Neutrophil (primary cell): Measurements from ENCODE around the gene PSMA7.

Source experiments
- H3K27ac ChIP-seq: fragments of 200-600 bp; sonication (generic); 2 replicates; pipeline ENCODE4 v1.5.1; 2016; ENCODE audit warnings: mild to moderate bottlenecking, moderate library complexity
- H3K27me3 ChIP-seq: fragments of 200-600 bp; sonication (generic); 2 replicates; pipeline ENCODE4 v1.6.0; 2016; ENCODE audit warnings: mild to moderate bottlenecking
- H3K36me3 ChIP-seq: fragments of 200-600 bp; sonication (generic); 2 replicates; pipeline ENCODE4 v1.5.1; 2017
- H3K4me1 ChIP-seq, 2 experiments: fragments of 200-600 bp in 1 of 2; sonication (generic) in 1 of 2; 1 replicate in 1 of 2; 2 replicates in 1 of 2; pipeline versions ENCODE4 v1.5.1 to v1.6.1; 2013 to 2016; ENCODE audit warnings: low read depth in 1 of 2, low read length in 1 of 2, mild to moderate bottlenecking in 1 of 2, moderate library complexity in 1 of 2; ENCODE audit not compliant: control insufficient read depth in 1 of 2, insufficient read depth in 1 of 2
- H3K4me3 ChIP-seq, 2 experiments: fragments of 200-600 bp in 1 of 2; sonication (generic) in 1 of 2; 1 replicate in 1 of 2; 2 replicates in 1 of 2; pipeline ENCODE4 v1.5.1; 2013 to 2016; ENCODE audit warnings: low read depth in 1 of 2, low read length in 1 of 2, mild to moderate bottlenecking in 1 of 2, moderate library complexity in 1 of 2
- H3K9me3 ChIP-seq: fragments of 200-600 bp; sonication (generic); 2 replicates; pipeline ENCODE4 v1.5.1; 2016
- CTCF ChIP-seq: fragments of 200-600 bp; sonication (generic); IDR thresholded peaks from 2 replicates; pipeline ENCODE4 v1.5.1; 2016; ENCODE audit warnings: antibody characterized with exemption

The PSMA7 gene

GRCh38 chr20:62163986-62164762 is 21.0 kb upstream of the PSMA7 start:
- TF ChIP-seq CTCF: no peak
- Histone ChIP-seq H3K27ac (no peak overlapping the region), H3K36me3 (peaks cover 73% of the 10 kb centered on the region), H3K4me1 (no peaks in the 10 kb centered on the region), H3K9me3 (no peaks in the 10 kb centered on the region), H3K27me3 (no peaks in the 10 kb centered on the region), H3K4me3 (no peak overlapping the region)

DNA sequence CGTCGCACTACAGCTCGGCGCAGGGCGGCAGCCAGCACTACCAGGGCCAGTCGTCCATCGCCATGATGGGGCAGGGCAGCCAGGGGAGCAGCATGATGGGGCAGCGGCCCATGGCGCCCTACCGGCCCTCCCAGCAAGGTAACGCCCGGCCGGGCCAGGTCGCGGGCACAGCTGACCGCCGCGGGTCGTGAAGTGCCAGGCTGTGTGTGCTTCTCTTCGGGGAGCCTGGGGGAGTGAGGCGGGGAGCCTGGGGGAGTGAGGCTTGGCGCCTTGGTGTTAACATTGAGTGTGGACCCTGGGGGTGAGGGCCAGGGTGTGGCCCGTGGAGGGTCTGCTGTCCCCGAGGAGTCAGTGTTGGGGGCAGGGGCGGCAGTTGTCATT is 20.3 kb upstream of the PSMA7 start:
- no peak overlapping the region for H3K27ac ChIP-seq
- H3K9me3 ChIP-seq: no peaks in the 10 kb centered on the region
- no peak overlapping the region for H3K4me3 ChIP-seq
- H3K4me1 ChIP-seq: no peaks in the 10 kb centered on the region
- H3K27me3 ChIP-seq: no peaks in the 10 kb centered on the region
- peaks cover 72% of the 10 kb centered on the region for H3K36me3 ChIP-seq
- TF ChIP-seq CTCF: no peak

DNA sequence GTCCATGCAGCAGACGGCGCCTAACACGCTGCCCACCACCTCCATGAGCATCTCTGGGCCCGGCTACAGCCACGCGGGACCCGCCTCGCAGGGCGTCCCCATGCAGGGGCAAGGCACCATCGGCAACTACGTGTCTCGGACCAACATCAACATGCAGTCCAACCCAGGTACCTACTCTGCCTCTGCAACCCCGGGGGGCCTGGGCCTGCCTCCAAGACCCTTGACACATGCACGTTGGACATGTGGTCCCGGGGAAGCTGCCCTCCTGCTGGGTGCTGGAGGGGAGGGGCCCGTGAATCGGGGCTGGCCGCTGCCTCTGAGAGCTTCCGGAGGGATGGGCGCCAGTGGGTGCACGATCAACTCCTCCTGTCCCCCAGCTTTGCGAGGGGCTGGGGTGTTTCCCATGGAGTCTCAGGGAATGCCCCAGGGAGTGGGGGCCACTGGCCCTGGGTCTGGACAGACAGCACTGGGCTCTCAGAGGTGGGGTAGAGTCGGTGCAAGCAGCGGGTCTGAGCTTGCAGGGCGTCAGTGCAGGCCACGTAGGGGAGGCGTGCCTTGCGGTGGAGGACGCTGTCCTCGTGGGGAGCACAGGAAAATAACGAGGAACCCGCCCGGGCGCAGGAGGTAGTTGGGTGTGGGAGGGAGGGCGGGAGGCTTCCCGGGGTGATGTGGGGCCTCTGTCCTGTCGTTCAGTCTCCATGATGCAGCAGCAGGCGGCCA is 19.7 kb upstream of the PSMA7 start:
- no peak for TF ChIP-seq CTCF
- no peaks in the 10 kb centered on the region for H3K27me3 ChIP-seq
- no peak overlapping the region for H3K4me3 ChIP-seq
- H3K9me3 ChIP-seq: no peaks in the 10 kb centered on the region
- H3K36me3 ChIP-seq: peaks cover 66% of the 10 kb centered on the region
- no peak overlapping the region for H3K27ac ChIP-seq
- H3K4me1 ChIP-seq: no peaks in the 10 kb centered on the region

- H3K4me1 ChIP-seq: peaks cover 0 to 8% of the 10 kb centered on the region in 2 experiments
- no peak for TF ChIP-seq CTCF
- peaks cover 63% of the 10 kb centered on the region for H3K36me3 ChIP-seq
- no peak overlapping the region for H3K4me3 ChIP-seq
- no peaks in the 10 kb centered on the region for H3K27me3 ChIP-seq
- H3K9me3 ChIP-seq: no peaks in the 10 kb centered on the region
- H3K27ac ChIP-seq: no peak overlapping the region
Observed at GRCh38 chr20:62161347-62161746, 18.2 kb upstream of the PSMA7 start.

GRCh38 chr20:62160876-62161275 is 17.7 kb upstream of the PSMA7 start:
- no peaks in the 10 kb centered on the region for H3K27me3 ChIP-seq

More at GRCh38 chr20:62160876-62161275, 17.7 kb upstream of the PSMA7 start:
- H3K4me3 ChIP-seq: no peak overlapping the region
- no peak overlapping the region for H3K27ac ChIP-seq
- peaks cover 58% of the 10 kb centered on the region for H3K36me3 ChIP-seq
- no peaks in the 10 kb centered on the region for H3K9me3 ChIP-seq
- peaks cover 0 to 8% of the 10 kb centered on the region in 2 experiments for H3K4me1 ChIP-seq
- no peak for TF ChIP-seq CTCF
